NCI-H2107 treated with DMSO at 0.1 percent for 48 hours (cell line): ENCODE measurements around the gene ARMH3.

Experiments
- DNase-seq: peaks from one replicate; lab custom pipeline; 2025; ENCODE audit not compliant: unreplicated experiment; lab: John Stamatoyannopoulos, UW

ARMH3 gene

DNA sequence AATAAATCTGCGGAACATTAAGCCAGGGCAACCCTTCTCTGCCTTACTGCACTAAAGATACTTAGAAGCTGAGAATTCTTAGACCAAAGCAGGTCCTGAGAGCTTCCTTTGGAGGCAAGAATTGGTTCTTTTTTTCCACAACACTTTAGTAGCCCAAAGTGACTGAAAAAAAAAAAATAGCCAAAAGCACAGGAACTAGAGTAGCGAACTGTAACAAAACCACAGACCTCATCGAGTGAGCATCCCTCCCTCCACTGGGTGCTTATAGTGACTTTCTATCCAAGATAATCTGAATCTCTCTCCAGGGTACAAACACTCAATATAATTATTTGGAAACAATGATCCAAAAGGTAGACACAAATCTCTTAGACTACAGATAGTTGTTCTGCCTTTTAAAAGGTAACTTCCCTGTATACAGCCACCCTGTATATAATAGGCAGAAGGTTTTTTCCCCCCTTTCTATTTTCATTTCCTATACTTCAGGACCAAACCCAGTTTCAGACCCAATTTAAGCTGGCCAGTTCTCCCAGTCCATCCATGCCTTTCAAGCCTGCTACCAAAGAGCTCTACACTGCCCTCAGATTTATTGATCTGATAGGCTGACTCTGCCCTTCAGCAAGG, 180.8 kb downstream of the ARMH3 start:
- no peak for DNase-seq

DNA sequence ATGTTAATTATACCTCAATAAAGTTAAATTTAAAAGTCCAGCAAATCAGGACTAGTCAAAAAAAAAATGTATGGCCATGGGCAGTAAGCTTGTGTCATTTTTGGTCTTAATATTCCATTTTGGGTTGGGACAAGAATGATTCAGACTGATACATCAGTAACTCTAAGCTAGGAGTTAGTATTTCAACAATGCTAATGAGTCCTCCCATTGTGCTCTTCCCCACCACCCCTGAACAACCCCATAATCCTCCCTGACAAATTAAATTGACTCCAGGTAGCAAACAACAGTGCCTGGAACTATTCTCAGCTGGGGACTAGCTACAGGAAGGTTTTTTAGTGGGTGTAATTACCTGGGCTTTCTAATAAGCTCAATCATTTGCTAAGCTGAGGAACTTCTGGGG, 181.7 kb downstream of the ARMH3 start:
- no peak for DNase-seq

DNA sequence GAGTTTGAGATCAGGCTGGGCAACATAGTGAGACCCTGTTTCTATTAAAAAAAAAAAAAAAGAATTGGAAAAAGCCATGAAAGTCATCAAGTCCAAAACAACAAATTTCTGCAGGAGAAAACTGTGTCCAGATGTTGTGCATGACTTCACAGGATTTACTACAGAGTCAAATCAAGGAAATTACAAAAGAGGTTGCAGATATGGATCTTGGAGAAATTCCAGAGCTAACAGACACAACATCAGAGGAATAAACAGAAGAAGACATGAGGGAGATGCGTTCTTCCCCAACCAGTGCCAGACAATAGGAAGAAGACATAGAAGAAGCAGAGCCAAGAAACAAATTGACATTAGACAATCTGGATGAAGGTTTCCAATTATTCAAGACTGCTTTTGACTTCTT, 188.0 kb downstream of the ARMH3 start:
- no peak for DNase-seq

DNA sequence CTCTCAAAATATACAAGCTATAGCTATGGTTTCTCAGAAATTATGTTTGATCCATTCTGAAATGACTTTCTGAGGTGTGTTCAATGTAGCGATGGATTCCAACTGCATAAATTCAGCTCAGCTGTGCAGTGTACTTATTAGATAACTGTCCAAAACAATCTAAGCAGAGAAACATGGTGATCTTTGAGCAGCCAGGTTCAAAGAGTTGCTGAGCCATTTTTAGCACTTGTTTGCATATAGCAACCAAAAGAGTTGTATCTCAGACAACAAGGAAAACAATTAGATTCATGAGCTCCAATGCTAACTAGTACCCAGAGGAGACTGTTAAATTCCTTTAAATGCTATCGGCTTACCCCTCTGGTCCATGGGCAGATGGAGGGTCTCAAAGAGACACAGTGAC, 196.4 kb downstream of the ARMH3 start:
- DNase-seq, result no peak

DNA sequence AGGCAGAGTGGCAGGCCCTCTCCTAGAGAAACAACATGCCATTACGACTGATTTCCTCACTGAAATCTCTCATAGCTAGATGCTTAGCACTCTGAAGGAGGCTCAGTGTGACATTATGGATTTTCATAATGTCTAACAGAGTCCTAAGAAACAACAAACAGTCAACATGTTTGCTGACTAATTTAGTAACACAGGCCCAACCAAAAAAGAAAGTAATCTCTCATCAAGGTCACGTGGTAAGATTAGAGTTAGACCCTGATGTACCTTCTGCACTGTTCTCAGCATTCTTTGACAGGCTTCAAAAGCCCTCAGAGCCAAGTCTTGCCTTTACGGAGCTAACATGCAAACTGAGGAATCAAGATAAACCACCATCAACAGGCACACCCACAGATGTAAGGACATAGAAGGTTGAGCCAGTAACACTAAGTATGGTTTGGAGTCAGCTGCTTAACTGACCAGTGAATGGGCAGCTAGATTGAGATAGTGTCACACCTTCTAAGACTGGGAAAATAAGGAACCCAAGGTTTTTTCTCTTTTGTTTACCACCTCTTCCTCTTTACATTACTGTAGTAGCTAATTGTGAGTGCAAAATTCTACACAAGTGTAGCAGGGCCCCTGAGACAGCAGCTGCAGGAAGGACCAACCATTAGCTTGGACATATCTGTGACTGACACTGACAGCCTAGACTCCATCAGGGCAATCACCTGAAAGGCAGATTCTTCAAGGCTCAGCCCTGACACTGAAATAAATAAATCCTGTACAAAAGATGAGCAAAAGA, 197.1 kb downstream of the ARMH3 start:
- no peak for DNase-seq

DNA sequence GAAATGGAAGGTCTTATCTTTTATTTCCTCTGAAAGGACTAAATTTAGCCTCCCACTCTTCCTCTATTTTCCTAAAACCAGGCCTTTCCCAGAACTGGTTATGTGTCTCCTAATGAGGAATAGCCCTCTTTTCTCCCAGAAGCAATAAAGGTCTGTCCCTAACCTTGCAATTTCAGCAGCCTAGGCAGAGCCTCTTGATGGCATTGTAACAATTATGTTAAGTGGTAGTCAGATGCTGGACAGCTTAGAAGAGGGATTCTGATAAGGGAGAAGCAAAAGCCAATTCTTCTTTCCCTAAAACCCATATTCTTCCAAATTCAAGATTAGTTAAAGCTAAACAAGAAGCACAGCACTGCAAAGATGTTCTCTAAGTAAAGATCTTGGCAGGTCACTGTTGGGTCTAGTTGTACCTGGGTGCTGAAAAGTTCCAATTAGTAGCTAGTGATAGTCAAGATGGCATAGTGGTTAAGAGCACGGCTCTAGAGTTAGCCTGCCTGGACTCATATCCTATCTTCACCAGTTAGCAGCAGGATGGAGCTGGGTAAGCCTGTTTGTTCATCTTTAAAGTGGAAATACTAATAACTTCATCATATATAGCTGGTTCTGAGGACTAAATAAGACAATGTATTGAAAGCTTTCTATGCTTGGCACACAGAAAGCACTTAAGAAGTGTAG, 198.0 kb downstream of the ARMH3 start:
- no peak for DNase-seq

DNA sequence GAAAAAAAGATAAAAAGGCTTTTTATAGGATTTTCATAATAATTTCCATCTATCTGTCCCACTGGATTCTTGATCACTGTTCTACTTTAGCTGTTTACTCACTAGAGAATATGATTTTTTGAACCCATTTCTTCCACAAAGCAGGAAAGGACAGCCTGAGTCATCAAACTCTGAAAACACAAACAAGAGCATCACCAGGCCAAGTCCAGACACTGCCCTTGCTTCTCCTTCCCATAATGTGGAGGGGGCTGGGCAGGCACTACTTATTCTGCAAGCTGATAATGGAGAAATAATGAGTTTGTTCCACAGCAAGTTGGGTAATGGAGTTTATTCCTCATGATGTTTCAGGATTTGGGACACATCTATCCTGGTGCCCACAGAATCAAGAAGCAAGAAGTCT, 199.3 kb downstream of the ARMH3 start:
- DNase-seq, result no peak

DNA sequence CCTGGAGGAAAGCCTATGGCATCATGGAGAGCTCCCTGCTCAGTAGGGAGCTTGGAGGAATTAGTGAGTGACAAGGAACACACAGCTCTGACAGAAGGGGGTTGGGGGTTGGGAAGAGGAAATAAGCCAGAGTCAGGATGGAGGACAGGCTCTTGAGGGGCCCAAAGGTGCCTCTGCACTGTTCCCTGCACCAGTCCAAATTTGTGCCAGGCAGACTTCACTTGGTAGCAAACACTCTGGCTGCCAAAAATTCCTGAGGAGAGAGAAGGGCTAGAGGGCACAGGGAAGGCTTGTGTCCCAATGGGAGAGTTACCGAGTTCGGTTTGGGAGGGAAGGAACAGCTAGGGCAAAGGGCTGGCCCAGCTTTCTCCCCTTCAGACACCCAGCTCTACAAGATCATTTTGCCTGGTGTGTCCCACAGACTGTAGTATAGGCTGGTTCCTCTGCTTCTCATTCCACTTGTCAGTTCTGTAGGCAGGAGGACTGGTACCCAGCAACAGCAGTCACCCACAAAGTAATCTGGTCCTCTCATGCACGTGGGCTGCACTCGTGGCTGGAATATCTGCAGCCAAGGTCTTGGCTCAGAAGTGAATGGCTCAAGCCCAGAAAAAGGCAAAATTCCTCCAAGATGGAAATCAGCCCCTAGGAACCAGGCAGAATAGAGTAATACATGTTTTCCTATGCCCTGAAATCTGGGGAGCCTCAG, 204.4 kb downstream of the ARMH3 start:
- DNase-seq, result no peak

DNA sequence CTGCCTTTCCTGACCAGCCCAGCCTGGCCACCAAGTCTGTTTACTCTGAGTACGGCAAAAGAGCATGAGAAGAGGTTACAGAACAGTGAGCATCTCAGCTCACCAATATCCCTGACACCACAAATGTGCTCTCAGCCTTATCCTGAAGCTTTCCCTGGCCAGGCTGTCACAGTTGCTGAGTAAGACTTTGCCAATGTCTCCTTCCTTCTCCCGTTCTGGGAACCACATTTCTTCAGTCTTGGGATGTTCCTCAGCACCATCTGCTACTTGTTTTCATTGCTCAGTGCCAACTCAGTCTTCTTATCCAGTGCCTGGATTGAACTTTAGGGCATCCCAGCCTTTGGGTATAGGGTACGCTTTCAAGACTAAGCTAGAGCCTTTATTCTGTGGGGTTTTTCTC, 205.2 kb downstream of the ARMH3 start:
- DNase-seq, result no peak

DNA sequence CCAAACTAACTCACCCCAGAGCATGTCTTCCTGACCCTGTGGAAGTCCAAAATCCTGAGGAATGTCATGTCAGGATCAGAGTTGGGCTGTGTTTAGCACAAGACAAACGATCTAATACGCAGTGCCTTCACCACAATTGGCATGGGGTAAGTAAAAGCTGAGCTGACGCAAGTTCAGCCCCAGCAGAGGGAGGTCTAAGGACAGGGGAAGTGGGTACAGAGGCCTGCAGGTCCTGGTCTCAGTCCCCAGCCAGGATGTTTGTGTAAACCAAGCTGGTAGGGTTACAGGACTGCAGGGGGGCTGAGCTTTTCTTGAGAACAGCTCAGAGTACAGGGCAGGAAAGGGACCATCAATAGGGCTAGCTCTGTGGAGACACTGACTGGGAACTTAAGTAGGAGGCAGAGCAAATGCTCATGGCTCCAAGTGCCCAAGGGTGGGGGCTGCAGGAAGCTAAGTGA, 207.1 kb downstream of the ARMH3 start:
- no peak for DNase-seq

DNA sequence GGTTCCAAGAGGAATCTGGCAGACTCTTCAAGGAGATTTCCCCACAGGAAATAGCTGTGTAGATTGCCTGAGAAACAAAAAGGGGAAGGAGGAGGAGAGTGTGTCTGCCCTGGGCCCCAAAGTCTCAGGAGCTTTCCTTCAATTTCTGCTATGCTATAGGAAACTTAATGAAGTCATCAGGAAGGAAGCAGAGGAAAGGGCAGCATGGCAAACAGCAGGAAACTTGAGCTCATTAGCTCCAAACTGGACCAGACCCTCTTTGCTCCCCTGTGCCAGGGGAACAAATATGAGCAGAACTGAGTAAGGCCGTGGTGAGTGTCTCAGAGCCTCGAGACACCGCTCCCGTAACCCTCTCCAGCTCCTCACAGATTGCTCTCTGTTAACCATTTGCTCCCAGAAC, 207.6 kb downstream of the ARMH3 start:
- no peak for DNase-seq

DNA sequence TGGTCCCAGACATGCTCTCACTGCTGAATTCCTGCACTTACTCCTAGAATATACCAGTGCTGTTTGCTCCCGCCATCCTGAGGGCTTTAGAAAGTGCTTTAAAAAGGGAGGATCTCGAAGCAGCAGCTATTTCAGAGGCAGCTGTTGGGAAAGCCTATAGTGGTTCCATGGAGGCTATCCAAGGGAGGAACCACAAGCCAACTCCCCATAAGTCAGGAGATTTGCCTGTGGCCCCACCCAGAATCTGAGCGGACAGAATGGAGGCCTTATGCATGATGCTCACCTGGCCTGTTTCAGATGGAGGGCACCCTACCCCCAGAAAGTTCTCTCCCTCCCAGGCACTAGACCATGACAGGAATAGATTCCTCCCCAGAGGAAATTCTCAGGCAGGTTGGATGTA, 210.1 kb downstream of the ARMH3 start:
- DNase-seq, result no peak

DNA sequence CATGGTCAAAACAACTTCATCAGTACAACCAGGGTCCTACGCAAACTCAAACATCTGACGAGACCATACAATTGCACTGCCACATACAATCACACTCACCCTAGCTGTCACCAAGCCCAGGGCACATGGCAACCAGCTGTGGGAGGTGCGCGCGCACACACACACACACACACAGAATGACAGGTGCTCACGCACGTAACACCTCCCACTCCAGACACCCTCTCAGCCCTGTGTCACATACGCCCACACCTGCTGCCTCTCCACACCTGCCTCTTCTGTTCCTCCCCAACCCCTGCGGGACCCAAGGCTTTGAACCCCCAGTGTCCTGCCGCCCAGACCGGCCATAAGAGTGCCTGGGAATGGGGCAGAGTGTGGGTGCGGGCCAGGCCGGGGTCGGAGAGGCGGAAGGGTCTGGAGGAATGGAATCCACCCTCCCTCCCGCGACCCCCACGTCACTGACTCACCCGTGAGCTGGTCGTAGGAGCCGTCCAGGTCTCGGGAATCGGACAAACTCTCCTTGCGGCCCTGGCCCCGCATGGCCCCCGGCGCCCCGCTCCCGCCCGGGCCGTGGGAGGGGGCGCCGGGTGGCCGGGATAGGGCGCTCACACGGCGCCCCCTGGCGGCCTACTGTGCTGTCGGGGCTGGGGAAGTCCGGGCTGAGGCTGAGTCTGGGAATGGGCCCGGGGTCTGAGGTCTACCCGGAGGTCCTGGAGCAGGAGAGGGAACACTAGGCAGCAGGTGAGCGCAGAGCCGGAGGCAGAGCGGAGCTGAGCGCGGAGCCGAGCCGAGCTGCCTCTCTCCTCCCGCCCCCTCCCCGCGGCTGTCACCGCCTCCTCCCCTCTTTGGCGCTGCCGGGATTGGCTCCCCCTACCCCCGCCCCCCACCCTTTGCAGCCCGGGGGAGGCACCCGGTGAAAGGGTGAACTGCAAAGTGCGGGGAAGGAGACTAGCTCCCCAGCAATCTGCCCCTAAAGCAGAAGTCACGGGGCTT, 212.6 kb downstream of the ARMH3 start, which contains the start of gene KCNIP2:
TSS of gene KCNIP2 (minus strand) at position 769 of the 990 bp plus-strand sequence. CDS start at position 537, 232 bp downstream.
- DNase-seq, result peak; percentile 37

DNA sequence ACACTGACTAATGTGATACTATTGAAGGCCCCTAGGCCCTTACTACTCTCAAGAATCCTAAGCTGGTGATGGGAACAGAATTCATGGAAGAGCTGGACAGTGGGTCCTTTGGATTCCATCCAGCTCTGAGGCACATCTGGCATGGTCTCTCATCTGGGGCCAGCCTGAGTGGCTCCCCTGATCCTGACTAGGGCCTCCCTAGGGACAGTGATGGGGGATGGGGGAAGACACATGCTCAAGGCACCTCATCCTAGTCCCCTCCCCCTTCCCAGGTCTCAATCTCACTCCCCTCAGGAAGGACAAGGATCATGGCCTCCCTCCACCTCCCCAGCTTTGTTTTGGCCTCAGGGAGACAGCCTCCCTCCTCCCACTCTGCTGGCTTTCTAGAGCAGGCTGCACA, 214.1 kb downstream of the ARMH3 start:
- no peak for DNase-seq

DNA sequence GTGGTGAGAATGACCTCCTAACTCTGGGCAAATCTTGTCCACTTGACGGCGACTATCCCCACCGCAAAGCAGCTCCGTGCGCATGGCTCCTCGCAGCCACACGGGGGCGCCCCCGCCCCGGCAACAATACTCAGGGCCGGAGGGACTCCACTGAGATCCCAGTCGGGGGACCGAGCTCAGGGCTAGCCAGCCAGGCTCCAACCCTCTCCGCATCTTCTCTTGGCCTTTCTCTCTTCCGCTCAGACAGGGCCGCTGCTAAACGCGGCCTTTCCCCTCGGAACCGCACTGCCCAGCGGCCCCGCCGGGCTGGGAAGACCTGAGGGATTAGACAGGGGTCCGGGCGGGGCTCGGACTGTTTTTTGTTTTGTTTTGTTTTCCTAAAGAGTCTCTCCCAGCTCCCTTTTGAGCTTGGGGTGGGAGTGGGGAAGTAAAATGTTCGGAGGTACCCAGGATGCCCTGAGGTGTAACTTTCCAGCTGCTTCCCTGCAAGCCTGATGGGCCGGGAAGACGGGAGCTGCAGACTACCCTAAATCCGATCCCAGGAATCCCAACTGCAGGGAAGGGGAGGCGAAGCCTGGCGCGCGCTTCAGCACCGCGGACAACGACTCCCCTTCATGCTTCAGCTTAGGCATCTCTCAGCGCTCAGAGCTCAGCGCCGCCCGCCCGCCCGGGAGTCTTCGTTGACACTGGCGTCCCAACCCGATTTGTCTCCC, 215.1 kb downstream of the ARMH3 start:
- peak; percentile 35 for DNase-seq

DNA sequence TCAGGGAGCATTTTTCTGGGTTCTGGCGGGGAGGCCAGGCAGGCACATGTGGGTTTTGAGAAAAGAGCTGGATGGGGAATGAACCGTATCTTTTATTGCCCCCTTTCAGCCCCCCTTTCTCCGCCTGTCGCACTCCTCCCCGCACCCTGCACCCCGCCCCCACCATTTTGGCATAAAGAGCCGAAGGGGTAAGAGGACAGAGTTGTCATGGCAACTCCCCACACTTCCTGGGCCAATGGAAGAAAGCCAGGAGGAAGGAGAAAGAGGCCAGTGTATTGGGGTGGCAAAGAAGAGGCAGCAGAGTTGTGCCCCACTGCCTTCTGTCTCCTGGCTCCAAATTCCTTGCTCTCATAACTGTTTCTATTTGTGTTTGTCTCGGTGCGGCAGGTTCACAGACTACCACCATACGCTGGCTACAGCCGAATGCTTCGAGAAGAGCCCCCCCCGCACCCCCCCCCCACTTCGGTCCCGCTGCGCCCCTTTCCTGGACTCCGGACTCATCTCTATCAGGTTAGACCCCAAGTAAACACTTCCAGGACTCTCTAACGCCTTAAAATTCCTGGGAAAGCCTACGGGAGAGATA, 215.8 kb downstream of the ARMH3 start:
- no peak for DNase-seq

DNA sequence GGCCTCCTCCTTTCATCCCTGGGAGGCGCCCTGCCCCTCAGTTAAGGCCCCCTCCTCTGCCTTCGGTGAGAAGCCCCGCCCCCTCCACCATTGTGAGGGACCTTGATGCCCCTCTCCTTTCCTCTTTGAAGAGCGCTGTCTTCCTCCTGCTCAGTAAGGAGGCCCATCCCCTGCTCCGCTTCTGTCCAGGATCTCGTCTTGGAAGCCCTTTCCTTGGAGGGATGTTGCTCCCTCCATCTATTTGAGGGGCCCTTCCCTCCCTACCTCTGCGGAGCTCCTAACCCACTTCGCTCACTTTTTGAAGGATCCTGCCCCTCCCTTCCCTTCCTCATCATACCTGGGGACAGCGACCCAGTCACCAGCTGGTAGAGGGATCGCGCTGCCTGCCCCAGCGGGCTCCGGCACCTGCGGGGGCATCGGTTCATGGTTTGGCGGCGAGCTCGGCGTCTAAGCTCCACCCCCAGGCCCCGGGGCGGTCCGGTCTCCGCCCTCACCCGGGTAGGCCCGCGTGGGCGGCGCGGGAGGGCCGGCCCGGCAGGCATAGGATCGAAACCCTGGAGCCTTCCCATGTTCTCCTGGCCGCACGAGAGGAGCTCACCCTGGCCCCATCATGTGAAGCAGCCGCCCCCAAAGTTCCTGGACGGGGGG, 216.4 kb downstream of the ARMH3 start:
- DNase-seq, result no peak

DNA sequence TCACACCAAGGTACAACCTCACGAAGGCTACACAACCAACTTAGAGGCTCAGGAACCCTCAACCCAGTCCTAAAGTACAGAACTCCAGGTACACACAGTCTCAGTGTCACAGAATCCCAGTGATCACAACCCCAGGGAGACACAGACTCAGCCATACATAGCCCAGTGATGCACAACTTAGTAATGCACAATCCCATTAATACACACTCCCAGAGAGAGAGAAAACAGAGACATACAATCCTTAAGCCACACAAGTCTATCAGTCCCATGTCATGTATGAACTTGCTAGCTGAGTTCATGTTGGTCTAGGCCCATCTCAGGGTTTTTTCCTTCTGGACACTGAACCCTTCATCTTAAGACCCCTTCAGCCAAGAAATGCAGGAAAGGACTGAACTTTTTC, 217.0 kb downstream of the ARMH3 start:
- DNase-seq, result no peak
